Stimulated activated memory B cell treated with anti-CD40 and anti-IgM and Interleukin-4, amounts not matched to agents 10 μg/mL and 1 μg/mL and 100 μg/mL, for 72 hours (primary cell): ENCODE measurements around the gene INPP5B.
A peak's percentile ranks its signal among the peaks of the same experiment; 100 is the strongest.

Experiments
- ATAC-seq: fragments of 150-1000 bp; cut with Tn5 transposase; 2 replicates; pipeline ENCODE4 v1.10.0; 2021
- H3K27ac Mint-ChIP-seq: one replicate; pipeline ENCODE4 v1.8.0; 2022; ENCODE audit warnings: mild to moderate bottlenecking, mixed read lengths
- H3K27me3 Mint-ChIP-seq: one replicate; pipeline ENCODE4 v1.8.0; 2022; ENCODE audit warnings: mixed read lengths
- H3K36me3 Mint-ChIP-seq: one replicate; pipeline ENCODE4 v1.8.0; 2022; ENCODE audit warnings: mixed read lengths
- H3K4me1 Mint-ChIP-seq: one replicate; pipeline ENCODE4 v1.8.0; 2022; ENCODE audit warnings: mixed read lengths
- H3K4me3 Mint-ChIP-seq: one replicate; pipeline ENCODE4 v1.8.0; 2022; ENCODE audit warnings: mild to moderate bottlenecking, moderate library complexity, mixed read lengths
- H3K9me3 Mint-ChIP-seq: one replicate; pipeline ENCODE4 v1.8.0; 2022; ENCODE audit warnings: mixed read lengths

Gene INPP5B

GRCh38 chr1:37825506-37825905, 121.3 kb downstream of the INPP5B start:
- H3K4me3 Mint-ChIP-seq = no peak overlapping the region
- no peak for ATAC-seq
- H3K4me1 Mint-ChIP-seq = peaks cover 17% of the 10 kb centered on the region
- H3K36me3 Mint-ChIP-seq = peaks cover 64% of the 10 kb centered on the region
- no peaks in the 10 kb centered on the region for H3K9me3 Mint-ChIP-seq
- H3K27me3 Mint-ChIP-seq = no peaks in the 10 kb centered on the region
- peak overlapping the region; percentile 66 for H3K27ac Mint-ChIP-seq

- Mint-ChIP-seq H3K4me3 (no peak overlapping the region), H3K9me3 (no peaks in the 10 kb centered on the region), H3K27me3 (no peaks in the 10 kb centered on the region), H3K27ac (no peak overlapping the region), H3K4me1 (peaks cover 27% of the 10 kb centered on the region), H3K36me3 (peaks cover 63% of the 10 kb centered on the region)
- no peak for ATAC-seq
These were observed 122.9 kb downstream of the INPP5B start for GRCh38 chr1:37824001-37824400.

- Mint-ChIP-seq H3K27ac (no peak overlapping the region), H3K27me3 (no peaks in the 10 kb centered on the region), H3K9me3 (no peaks in the 10 kb centered on the region), H3K36me3 (peaks cover 62% of the 10 kb centered on the region), H3K4me1 (peaks cover 27% of the 10 kb centered on the region), H3K4me3 (no peak overlapping the region)
- no peak for ATAC-seq
These were observed 123.7 kb downstream of the INPP5B start for GRCh38 chr1:37822906-37823815.

DNA sequence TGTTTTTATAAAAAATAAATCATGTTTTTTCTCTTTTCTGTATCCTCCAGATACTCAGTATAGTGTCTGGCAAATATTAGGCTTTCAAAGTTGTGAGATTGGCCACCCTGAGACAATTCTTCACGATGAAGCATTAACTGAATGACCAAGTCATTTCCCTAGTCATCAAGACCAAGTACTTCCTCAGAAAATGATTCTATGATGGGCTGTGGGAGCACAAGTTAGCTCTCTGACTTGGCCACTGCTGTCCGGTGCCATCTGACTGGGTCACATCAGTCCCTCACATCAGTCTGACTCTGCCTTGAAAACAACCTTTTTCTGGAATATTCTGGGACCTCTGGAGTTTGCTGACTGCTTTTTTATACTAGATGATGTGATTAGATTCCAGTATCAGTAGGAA, 125.4 kb downstream of the INPP5B start:
- Mint-ChIP-seq H3K4me3 (no peak overlapping the region), H3K4me1 (peaks cover 27% of the 10 kb centered on the region), H3K27me3 (no peaks in the 10 kb centered on the region), H3K36me3 (peaks cover 60% of the 10 kb centered on the region), H3K9me3 (no peaks in the 10 kb centered on the region), H3K27ac (no peak overlapping the region)
- no peak for ATAC-seq

DNA sequence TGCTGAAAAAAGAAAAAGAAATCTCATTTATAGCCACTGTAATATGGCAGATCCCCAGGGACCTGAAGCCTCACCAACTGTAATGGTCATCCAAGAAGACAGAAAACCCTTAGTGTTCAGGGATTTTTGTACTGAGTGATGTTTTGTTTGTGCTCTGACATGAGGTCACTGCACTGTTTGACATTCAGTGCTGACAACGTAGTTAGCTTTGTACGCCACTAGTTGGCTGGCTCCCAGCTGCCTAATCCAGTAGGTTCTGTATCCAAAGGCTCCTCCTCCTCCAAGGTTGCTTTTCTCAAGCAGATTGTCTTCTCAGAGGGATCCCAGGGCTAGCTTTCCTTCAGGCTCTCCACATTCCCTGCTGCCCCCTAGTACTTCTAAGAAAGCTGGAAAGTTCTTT, 129.4 kb downstream of the INPP5B start:
- no peak overlapping the region for H3K4me3 Mint-ChIP-seq
- H3K27ac Mint-ChIP-seq = peak overlapping the region; percentile 46
- no peaks in the 10 kb centered on the region for H3K9me3 Mint-ChIP-seq
- peaks cover 14% of the 10 kb centered on the region for H3K4me1 Mint-ChIP-seq
- H3K36me3 Mint-ChIP-seq = peaks cover 56% of the 10 kb centered on the region
- no peak for ATAC-seq
- H3K27me3 Mint-ChIP-seq = no peaks in the 10 kb centered on the region

DNA sequence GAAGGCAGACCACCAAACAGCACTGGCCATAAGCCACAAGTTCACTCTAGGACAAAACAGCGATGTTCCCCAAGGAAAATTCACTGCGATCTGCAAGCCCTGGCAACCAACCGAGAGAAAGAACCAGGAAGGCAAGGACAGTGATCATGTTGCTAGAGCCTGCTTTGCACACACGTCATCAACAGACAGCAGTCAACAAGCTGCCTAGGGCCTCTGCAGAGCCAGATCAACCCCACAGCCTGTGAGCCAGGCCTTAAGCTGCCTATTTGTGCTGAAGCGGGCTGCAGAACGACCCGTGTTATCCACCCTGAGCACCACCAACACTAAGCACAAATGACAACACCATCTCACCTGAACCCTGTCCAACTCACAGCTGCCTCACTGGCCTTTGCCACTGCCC, 132.6 kb downstream of the INPP5B start:
- H3K4me1 Mint-ChIP-seq = peaks cover 25% of the 10 kb centered on the region
- no peak for ATAC-seq
- no peak overlapping the region for H3K27ac Mint-ChIP-seq
- H3K9me3 Mint-ChIP-seq = no peaks in the 10 kb centered on the region
- no peaks in the 10 kb centered on the region for H3K27me3 Mint-ChIP-seq
- peaks cover 35% of the 10 kb centered on the region for H3K36me3 Mint-ChIP-seq
- no peak overlapping the region for H3K4me3 Mint-ChIP-seq

DNA sequence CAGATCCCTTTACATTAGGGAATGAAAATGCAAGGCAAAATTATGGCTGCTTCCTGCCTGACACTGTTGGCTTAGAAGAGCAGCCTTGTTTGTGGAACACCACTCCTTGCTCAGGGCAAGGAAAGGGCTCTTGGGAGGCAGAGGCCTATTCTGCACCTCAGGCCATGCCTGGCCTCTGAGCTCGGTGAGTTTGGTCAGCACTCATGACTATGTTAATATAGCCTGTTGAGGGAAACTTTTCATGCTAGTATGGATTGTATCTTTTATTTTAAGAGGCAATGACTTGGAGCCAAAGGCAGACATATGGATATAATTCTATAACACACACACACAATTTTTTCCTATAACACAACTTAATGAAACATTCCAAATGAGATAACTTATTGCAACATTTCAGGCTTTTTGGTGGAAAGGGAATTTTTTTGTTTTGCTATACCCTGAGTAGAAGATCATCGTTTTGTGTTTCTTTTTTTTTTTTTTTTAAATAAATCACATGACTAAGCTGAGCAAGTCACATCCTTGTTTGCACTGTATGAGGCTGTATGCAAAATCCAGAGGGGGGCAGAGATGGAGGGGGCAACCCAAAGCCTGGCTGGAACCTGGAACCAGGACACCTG, 133.2 kb downstream of the INPP5B start:
- H3K27me3 Mint-ChIP-seq = no peaks in the 10 kb centered on the region
- H3K4me1 Mint-ChIP-seq = peaks cover 31% of the 10 kb centered on the region
- H3K4me3 Mint-ChIP-seq = no peak overlapping the region
- no peak for ATAC-seq
- peaks cover 39% of the 10 kb centered on the region for H3K36me3 Mint-ChIP-seq
- H3K27ac Mint-ChIP-seq = no peak overlapping the region
- no peaks in the 10 kb centered on the region for H3K9me3 Mint-ChIP-seq

GRCh38 chr1:37811027-37811655, 135.7 kb downstream of the INPP5B start:
- Mint-ChIP-seq H3K9me3 (no peaks in the 10 kb centered on the region), H3K36me3 (peaks cover 28% of the 10 kb centered on the region), H3K4me1 (peaks cover 37% of the 10 kb centered on the region), H3K27me3 (no peaks in the 10 kb centered on the region), H3K27ac (peak overlapping the region; percentile 53), H3K4me3 (no peak overlapping the region)
- ATAC-seq = no peak
